ENCODE results near the gene TBX10.

DNA sequence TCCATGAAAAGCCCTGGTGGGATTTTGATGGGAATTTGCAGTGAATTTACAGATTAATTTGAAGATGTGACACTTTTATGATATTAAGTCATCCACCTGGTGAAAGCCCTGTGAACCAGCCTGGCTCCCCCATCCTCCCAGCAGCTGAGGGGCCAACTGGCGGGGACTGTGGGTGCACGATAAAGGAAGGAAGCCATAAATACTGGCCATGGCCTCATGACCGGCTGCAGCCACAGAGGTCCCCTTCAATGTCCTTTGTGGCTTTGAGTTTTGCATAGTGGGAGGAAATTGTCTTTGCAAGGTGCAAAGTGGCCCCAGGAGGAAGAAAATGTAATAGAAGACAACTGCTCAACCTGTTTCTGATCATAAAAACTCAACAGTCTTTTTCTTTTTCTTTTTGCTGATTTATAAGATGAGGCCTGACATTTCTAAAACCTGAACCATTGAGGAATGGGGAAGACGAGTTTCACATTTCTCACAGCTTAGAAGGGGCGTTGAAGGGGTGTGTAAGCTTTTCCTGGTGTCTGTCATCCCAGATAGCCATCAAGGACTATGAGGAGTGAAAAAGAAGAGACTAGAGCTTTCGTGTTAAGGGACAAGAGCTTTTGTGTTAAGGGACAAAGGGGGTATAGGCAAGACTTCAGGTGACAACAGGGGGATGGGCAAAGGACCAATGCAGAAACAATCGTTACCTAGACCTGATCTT, 39.1 kb downstream of the TBX10 start:
- TF ChIP-seq CTCF (IDR thresholded peaks at IDR 0.05) (no peak), POLR2AphosphoS5 (IDR thresholded peaks at IDR 0.05) (no peak), POLR2A (IDR thresholded peaks at IDR 0.05) (no peak)
